Measurements from ENCODE around the gene PRKN.
A peak's percentile ranks its signal among the peaks of the same experiment; 100 is the strongest.

Gene PRKN

DNA sequence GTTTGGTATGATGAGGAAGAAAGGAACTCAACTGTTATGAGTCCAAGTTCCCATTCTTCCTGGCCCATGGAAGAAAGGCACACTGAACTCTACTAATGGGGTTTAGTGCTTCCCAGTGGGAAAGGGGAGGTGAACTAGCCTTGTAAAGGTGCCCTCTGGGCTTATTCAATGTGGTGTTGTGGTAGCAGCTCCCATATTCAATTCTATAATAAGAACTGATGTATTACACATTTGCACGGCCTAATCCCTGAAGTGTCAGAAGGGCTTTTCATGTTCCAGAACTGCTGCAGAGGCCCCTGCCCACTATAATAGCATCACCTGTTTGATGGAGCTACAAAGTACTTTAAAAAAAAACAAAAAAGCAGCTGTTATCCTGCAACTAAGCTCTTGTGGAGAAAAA lies 17.1 kb downstream of the PRKN start:
- H3K9me3 Mint-ChIP-seq: peaks cover 16% of the 10 kb centered on the region

GRCh38 chr6:162709431-162709830 lies 18.1 kb downstream of the PRKN start:
- Mint-ChIP-seq H3K36me3 (ENCODE audit: low read depth) (peaks cover 8% of the 10 kb centered on the region), H3K4me3 (no peak overlapping the region), H3K4me1 (peaks cover 18% of the 10 kb centered on the region), H3K9me3 (peaks cover 16% of the 10 kb centered on the region), H3K27ac (no peak overlapping the region), H3K27me3 (ENCODE audit: low read depth, poor library complexity) (no peaks in the 10 kb centered on the region)
- no peak for DNase-seq
- no peak for TF ChIP-seq CTCF (IDR thresholded peaks at IDR 0.05)

More for the DNA sequence above, 17.1 kb downstream of the PRKN start:
- no peak for TF ChIP-seq CTCF (IDR thresholded peaks at IDR 0.05)
- peaks cover 22% of the 10 kb centered on the region for H3K4me1 Mint-ChIP-seq
- no peak overlapping the region for H3K27ac Mint-ChIP-seq
- H3K36me3 Mint-ChIP-seq (ENCODE audit: low read depth): peaks cover 8% of the 10 kb centered on the region
- no peak for DNase-seq
- no peak overlapping the region for H3K4me3 Mint-ChIP-seq
- no peaks in the 10 kb centered on the region for H3K27me3 Mint-ChIP-seq (ENCODE audit: low read depth, poor library complexity)

DNA sequence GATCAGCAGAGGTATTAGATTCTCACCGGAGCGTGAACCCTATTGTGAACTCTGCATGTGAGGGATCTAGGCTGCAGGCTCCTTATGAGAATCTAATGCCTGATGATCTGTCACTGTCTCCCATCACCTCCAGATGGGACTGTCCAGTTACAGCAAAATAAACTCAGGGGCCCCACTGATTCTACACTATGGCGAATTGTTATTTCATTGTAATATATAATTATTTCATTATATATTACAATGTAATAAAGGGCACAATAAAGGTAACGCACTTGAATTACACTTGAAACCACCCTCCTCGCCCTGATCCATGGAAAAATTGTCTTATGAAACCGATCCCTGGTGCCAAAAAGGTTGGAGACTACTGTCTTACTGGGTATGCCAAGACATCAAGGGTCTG lies 18.6 kb downstream of the PRKN start:
- no peaks in the 10 kb centered on the region for H3K27me3 Mint-ChIP-seq (ENCODE audit: low read depth, poor library complexity)
- peaks cover 8% of the 10 kb centered on the region for H3K36me3 Mint-ChIP-seq (ENCODE audit: low read depth)
- H3K4me3 Mint-ChIP-seq: no peak overlapping the region
- peaks cover 14% of the 10 kb centered on the region for H3K4me1 Mint-ChIP-seq
- peaks cover 16% of the 10 kb centered on the region for H3K9me3 Mint-ChIP-seq
- no peak overlapping the region for H3K27ac Mint-ChIP-seq
- no peak for DNase-seq
- TF ChIP-seq CTCF (IDR thresholded peaks at IDR 0.05): no peak

DNA sequence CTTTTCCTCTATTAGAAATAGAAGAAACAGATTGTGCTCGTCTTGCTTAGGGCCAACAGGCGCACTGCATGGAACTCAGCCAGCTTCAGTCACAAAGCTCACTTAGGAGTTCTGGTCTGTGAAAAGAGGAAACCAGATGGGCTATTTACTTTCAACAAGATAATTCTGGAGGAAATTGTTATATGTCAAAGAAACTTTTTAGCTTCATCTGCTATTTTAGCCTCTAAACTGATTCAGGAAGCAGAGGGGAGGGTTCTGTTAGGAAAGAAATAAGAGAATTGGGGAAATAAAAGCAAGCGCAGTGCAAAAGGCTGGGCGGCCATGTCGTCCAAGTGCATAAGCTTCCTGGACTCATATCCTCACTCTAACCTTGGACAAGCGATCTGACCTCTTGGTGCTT lies 21.3 kb downstream of the PRKN start:
- no peak for TF ChIP-seq CTCF (IDR thresholded peaks at IDR 0.05)
- Mint-ChIP-seq H3K27me3 (ENCODE audit: low read depth, poor library complexity) (no peaks in the 10 kb centered on the region), H3K9me3 (peaks cover 16% of the 10 kb centered on the region), H3K4me1 (peaks cover 16% of the 10 kb centered on the region), H3K27ac (peak overlapping the region; percentile 81), H3K36me3 (ENCODE audit: low read depth) (peaks cover 8% of the 10 kb centered on the region), H3K4me3 (no peak overlapping the region)
- no peak for DNase-seq

- Mint-ChIP-seq H3K4me1 (peaks cover 16% of the 10 kb centered on the region), H3K4me3 (no peak overlapping the region), H3K9me3 (peaks cover 16% of the 10 kb centered on the region), H3K27me3 (ENCODE audit: low read depth, poor library complexity) (no peaks in the 10 kb centered on the region), H3K27ac (no peak overlapping the region), H3K36me3 (ENCODE audit: low read depth) (peaks cover 8% of the 10 kb centered on the region)
- DNase-seq: no peak
- TF ChIP-seq CTCF (IDR thresholded peaks at IDR 0.05): no peak
These were observed 21.8 kb downstream of the PRKN start for GRCh38 chr6:162705736-162706135.

- Mint-ChIP-seq H3K9me3 (peaks cover 6% of the 10 kb centered on the region), H3K27ac (no peak overlapping the region), H3K4me1 (peaks cover 16% of the 10 kb centered on the region), H3K36me3 (ENCODE audit: low read depth) (peaks cover under 1% of the 10 kb centered on the region), H3K27me3 (ENCODE audit: low read depth, poor library complexity) (no peaks in the 10 kb centered on the region), H3K4me3 (no peak overlapping the region)
- no peak for TF ChIP-seq CTCF (IDR thresholded peaks at IDR 0.05)
- no peak for DNase-seq
These were observed 23.6 kb downstream of the PRKN start for GRCh38 chr6:162704001-162704400.

Data from nephron progenitor cell (in vitro differentiated cells).